ENCODE measurements around the gene NCCRP1.

DNA sequence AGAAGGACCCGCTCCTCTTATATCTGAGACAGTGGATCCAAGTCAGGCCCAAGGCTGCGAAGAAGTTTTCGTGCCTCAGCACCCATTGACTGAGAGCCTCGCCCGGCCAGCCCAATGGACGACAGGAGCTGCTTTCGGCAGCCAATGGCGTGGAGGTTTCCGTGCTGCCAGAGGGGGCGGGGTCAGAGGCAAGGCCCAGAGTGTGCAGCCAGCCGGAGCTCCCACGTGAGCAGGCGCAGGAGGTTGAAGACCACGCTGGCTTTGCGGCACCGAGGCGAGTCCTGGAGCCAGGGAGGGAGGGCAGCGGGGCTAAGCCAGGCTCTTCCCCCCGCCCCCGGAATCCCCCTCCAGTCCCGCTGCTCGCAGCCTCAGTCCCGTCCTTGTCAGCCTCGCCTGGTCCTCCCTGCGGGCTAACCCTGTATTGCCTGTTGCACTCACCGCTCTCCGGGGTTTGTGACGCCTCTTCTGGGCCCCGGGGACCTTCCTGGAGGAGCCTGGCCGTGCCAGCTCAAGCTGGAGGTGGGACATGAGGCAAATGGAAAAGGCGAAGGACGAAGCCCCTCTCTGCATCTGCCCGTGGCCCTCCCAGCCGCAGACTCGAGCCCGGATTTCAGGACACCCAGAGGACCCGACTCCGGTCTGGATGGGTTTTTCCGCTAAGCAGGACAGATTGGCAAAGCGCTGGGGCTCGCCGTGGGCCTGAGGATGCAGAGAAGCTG is 50.3 kb downstream of the NCCRP1 start:
- TF ChIP-seq SP1 (IDR thresholded peaks at IDR 0.05) = no peak
- no peak for TF ChIP-seq EGR1 (IDR thresholded peaks at IDR 0.05; ENCODE audit: low read depth in 2 of 2)
- TF ChIP-seq, protein P1, sequence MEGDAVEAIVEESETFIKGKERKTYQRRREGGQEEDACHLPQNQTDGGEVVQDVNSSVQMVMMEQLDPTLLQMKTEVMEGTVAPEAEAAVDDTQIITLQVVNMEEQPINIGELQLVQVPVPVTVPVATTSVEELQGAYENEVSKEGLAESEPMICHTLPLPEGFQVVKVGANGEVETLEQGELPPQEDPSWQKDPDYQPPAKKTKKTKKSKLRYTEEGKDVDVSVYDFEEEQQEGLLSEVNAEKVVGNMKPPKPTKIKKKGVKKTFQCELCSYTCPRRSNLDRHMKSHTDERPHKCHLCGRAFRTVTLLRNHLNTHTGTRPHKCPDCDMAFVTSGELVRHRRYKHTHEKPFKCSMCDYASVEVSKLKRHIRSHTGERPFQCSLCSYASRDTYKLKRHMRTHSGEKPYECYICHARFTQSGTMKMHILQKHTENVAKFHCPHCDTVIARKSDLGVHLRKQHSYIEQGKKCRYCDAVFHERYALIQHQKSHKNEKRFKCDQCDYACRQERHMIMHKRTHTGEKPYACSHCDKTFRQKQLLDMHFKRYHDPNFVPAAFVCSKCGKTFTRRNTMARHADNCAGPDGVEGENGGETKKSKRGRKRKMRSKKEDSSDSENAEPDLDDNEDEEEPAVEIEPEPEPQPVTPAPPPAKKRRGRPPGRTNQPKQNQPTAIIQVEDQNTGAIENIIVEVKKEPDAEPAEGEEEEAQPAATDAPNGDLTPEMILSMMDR (IDR thresholded peaks at IDR 0.05; ENCODE audit: low read depth, low read length, missing input control) = no peak
- no peak for TF ChIP-seq ATF3 (IDR thresholded peaks at IDR 0.05)
- TF ChIP-seq REST (IDR thresholded peaks at IDR 0.05) = no peak
- no peak for TF ChIP-seq RAD21 (IDR thresholded peaks at IDR 0.05)
- TF ChIP-seq RXRA (IDR thresholded peaks at IDR 0.05) = no peak
- no peak for TF ChIP-seq YY1 (IDR thresholded peaks at IDR 0.05)
- TF ChIP-seq TAF1 (conservative IDR thresholded peaks at IDR 0.05) = no peak
- TF ChIP-seq, protein P2, sequence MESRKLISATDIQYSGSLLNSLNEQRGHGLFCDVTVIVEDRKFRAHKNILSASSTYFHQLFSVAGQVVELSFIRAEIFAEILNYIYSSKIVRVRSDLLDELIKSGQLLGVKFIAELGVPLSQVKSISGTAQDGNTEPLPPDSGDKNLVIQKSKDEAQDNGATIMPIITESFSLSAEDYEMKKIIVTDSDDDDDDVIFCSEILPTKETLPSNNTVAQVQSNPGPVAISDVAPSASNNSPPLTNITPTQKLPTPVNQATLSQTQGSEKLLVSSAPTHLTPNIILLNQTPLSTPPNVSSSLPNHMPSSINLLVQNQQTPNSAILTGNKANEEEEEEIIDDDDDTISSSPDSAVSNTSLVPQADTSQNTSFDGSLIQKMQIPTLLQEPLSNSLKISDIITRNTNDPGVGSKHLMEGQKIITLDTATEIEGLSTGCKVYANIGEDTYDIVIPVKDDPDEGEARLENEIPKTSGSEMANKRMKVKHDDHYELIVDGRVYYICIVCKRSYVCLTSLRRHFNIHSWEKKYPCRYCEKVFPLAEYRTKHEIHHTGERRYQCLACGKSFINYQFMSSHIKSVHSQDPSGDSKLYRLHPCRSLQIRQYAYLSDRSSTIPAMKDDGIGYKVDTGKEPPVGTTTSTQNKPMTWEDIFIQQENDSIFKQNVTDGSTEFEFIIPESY (IDR thresholded peaks at IDR 0.05) = no peak
- TF ChIP-seq, protein P3, sequence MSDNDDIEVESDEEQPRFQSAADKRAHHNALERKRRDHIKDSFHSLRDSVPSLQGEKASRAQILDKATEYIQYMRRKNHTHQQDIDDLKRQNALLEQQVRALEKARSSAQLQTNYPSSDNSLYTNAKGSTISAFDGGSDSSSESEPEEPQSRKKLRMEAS (IDR thresholded peaks at IDR 0.05) = no peak
- TF ChIP-seq GABPA (IDR thresholded peaks at IDR 0.05 in 1 of 2, conservative IDR thresholded peaks at IDR 0.05 in 1 of 2) = no peak
- TF ChIP-seq FOXA1 (IDR thresholded peaks at IDR 0.05) = no peak
- TF ChIP-seq HNF4G (IDR thresholded peaks at IDR 0.05) = no peak

Data from liver (tissue), 3 donors.